HG03342 (cell line): ENCODE measurements around the gene TUBGCP5.

ENCODE experiments used
- ATAC-seq: cut with Tn5 transposase; IDR thresholded peaks from one replicate; pipeline ENCODE4 v1.9.1; 2021; ENCODE audit warnings: mild to moderate bottlenecking, moderate library complexity; ENCODE audit not compliant: unreplicated experiment

Gene TUBGCP5

DNA sequence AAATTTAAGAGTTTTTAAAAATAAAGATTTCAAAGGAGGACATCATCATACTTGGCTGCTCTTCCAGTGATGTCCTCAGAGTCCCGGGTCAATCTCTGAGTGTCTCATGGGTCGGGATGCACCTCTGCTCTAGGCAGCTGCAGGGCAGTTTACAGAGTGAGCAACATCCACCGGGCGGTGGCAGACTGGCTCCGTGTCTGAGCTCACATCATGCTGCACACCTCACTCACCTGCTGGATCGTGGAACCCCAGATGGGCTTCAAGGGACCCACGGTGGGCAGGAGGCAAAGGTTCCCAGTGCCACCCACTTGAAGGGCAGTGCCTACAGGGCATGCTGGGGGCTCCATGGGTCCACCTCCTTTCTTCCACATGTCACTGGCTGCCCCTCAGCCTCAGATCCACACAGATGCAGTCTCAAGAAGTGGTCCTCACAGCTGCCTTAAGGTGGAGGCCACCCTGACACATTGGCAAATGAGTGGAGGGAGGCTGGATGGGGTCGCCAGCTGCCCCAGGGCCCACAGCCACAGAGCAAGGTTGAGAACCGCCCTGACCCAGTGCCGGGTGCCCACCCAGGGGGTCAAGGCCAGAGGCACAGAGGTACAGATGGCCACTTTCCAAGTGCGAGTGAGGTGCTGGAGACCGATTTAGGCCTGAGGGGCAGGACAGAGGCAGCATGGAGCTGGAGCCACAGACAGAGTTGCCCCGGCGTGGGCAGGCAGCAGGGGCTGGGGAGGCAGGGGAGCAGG lies 84.4 kb downstream of the TUBGCP5 start:
- ATAC-seq, result no peak

DNA sequence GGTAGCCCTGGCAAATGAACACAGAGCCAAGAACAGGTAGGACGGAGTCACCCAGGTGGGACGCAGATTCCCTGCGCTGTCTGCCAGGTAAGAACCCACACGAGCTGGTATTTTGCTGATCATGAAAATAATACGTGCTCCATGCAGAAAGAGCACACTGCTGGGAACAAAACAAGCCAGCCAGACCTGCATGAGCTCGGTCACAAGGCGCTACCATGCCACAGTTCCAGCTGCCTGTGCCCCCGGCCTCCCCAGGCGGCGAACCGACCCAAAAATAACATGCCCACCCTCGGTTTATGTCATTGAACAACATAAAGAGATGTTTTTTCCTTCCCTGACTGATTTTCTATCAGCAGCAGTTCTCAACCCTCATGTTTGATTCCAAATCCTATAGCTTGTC lies 85.0 kb downstream of the TUBGCP5 start:
- ATAC-seq, result no peak

DNA sequence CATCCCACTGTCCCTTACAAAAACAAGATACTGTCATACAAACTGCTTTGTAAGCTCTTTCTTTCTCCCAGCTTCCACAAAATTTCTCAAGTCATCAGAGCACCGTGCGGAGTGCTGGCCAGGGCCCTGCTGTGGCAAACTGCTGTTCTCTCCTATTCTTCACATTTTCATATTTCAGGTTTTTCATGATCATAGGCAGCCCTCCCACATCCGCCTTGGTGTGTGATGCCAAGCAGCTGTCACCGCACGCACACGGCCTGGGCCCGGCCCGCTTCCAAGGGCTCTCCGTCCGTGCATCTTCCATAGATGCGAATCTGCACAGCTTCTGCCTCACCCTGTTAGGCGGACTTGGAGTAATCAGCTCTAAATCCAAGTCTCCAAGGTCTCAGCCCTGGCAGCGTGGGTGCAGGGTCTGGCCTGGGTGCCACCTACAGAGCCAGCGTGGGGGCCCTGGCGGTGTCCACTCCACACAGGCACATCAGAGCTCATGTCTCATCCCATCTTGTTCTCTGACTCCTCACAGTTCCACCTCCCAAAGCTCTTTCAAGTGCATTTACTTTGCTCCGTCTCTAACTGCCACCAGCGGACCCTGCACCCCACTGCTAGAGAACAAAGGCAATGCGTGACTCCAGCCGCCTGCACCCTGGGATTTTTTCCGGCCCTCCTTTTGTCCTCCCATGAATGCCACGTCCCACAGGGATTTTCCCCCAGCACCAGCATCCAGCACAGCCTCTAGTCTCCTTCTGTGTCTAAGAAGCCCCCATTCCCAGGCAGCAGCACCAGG lies 86.4 kb downstream of the TUBGCP5 start:
- no peak for ATAC-seq

DNA sequence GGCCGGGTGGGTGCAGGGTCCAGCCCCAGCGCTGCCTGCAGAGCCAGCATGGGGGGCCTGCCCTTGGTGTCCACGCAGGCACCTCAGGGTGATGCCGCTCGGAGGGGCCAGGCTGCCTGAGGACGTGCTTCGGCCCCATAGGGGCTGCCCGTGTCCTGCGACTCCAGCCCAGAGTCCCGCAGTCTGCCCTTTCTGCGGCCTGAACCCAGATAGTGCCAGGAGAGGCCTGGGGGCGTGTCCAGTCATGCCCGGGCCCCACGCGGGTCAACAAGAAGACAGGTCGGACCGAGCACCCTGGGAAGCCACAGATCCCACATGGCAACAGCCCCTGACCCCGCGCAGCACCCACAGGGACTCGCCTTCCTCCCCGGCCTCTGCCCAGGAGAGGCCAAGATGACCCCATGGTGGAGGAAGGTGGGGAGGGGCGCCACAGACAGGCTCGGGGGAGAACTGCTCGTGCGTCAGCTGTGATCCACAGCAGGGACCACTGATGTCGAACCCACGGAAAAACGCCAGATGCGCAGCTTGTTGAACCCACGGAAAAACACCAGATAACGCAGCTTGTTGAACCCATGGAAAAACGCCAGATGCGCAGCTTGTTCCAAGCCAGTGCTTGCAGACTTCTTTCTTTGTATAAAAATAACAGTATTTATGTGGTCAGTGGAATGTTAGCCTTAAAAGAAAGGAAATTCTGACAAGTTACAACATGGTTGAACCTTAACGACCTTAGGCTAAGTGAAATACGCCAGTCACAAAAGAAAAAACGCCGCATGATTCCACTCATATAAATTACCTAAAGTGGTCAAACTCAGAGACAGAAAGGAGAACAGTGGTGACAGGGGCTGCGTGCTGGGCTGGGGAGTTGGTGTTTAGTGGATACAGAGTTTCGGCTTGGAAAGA lies 87.7 kb downstream of the TUBGCP5 start:
- ATAC-seq, result no peak

DNA sequence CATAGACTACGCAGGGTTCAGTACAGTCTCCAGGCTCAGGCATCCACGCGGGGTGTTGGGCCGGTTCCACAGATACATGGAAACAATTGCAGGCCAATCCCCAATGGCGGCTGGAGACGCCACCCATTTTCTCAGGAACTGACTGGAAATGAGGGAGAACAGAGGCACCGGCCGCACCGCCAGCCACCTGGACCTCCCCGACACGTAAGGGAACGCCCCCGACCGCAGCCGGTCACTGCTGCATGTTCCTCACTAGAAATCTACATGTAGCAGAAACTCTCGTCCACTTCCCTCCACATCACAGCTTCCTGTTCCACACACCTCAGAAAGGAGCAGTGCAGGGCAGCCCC lies 88.4 kb downstream of the TUBGCP5 start:
- ATAC-seq, result no peak

DNA sequence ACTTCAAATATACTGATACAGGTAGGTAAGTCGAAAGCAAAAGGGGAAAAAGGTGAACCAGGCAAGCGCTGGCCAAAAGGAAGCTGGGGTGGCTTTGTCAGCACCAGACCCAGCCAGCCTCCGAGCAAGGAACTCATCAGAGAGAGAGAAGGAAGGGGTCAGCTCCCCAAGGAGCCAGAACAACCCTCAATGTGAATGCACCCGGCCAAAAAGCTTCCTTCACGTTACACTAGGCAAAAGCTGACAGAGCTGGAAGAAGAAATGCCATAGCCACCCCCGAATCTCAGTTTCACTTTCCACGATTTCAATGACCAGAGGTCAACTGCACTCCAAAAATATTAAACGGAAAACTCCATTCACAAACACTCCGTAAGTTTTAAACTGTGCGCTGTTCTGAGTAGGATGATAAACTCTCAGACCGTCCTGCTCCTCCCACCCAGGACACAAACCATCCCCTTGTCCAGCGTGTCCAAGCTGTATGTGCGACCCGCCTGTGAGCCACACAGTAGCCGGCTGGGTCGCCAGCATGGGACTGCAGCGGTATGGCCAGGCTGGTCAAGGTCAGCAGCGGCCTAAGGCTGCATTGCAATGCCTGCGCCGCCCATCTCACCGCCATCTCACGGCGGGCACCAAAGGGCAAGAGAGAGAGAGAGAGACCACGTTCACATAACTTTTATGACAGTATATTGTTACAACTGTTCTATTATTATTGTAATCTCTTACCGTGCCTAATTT lies 88.9 kb downstream of the TUBGCP5 start:
- ATAC-seq, result no peak
